ELF-1 (cell line): ENCODE data around the gene LPP.
A peak's percentile ranks its signal among the peaks of the same experiment; 100 is the strongest.

Experiments
- DNase-seq: peaks from one replicate; pipeline ENCODE4 v3.0.0-alpha.2; 2016; ENCODE audit warnings: low read depth, low spot score

Gene LPP

DNA sequence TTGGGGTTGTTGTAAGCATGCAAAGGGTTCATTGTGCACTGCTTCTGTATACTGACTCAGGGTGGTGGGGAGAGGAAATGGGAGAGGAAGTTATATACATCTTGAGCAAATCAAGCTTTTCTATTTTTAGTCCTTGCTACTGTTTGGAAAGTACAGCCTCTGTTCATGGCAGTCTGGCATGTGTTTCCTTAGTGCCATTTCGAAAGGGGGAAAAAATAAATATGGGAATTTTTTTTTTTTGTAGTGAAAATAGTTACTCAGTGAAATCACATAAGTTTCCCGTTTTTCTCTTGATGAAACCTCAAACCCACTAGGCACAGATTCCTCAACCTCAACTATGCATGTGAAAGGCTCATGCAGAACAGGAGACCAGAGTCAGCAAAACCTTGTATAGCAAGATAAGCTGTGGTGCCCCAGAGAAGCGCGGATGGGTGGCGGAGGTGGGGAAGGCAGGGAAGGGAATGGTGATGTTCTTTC is 353.3 kb downstream of the LPP start:
- no peak for DNase-seq

DNA sequence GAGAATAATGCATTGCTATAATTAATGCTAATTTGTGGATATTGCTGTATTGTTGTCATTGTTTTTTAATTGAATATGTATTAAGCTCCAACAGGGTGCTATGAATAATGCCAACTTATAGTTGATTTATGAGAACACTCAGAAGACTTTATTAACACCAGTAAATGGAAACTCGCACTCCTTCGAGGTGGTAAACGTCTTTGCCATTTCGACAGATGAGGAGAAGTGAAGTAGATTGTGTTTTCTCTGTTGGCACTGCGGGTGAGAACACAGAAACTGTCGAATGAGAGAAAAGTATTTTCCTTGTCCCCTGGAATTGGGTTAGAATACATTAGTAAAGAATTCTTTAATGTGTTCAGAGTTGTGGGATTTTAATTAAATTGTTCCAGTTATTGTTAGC is 354.5 kb downstream of the LPP start:
- DNase-seq, result no peak

DNA sequence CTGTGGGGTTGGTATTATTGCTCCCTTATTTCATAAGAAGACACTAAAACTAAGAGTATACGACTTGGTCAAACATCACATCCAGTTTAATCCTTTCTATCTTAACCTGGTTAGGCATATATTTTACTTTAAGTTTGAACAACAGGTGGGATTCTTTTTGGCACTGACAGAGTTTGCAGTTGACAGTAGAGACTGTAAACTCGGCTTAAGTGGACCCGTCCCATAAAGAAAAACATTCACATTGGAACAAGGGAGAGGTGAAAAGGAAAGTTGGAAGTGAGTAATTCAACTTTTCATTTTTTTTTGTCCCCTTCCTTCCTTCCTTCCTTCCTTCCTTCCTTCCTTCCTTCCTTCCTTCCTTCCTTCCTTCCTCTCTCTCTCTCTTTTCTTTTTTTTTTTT is 355.4 kb downstream of the LPP start:
- DNase-seq, result no peak

- no peak for DNase-seq
These were observed 356.4 kb downstream of the LPP start for GRCh38 chr3:188510366-188510765.

GRCh38 chr3:188513662-188514328 is 359.8 kb downstream of the LPP start:
- peak; percentile 10 for DNase-seq

- no peak for DNase-seq
These were observed 362.6 kb downstream of the LPP start for GRCh38 chr3:188516515-188516914.

GRCh38 chr3:188518416-188518815 is 364.5 kb downstream of the LPP start:
- no peak for DNase-seq

DNA sequence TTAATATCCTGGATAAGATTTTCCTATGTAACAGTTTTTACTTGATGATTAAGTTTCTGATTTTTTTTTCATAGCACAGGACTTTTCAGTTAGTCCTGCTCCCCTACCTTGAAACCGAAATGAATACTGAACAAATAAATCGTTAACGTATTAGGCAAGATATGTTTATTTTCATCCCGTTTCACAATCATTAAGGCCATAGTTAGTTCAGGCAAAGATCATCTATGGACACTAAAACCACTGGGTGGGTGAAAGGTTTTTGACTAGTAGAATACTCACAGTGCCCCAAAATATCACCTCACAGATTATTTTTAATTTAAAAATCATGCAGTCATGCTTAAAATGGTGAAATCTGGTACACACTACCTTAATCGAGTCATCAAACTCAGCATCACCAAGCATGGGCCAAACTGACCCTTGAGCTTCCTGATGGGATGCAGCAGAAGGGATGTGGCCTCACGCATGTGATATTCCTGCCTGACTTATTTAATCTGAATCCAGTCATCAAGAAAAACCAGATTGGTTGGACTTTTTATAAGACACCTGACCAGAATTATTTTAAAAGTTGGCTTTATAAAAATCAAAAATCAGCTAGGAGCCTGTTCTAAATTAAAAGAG is 365.0 kb downstream of the LPP start:
- DNase-seq, result no peak

DNA sequence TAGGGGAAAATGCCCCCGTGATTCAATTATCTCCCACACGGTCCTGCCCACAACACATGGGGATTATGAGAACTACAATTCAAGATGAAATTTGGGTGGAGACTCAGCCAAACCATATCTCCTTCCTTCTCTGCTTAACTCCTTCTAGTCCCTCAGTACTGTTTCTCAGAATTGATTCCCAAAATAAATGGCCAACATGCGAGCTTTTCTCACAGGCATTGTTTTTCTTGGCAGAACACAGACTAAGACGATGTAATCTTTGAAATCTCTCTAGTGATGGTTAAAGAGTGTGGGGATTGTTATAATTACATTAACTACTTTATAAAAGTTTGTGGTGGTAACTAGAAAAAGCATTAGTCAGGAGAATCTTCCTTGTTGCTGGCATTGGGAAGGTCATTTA is 366.5 kb downstream of the LPP start:
- no peak for DNase-seq

DNA sequence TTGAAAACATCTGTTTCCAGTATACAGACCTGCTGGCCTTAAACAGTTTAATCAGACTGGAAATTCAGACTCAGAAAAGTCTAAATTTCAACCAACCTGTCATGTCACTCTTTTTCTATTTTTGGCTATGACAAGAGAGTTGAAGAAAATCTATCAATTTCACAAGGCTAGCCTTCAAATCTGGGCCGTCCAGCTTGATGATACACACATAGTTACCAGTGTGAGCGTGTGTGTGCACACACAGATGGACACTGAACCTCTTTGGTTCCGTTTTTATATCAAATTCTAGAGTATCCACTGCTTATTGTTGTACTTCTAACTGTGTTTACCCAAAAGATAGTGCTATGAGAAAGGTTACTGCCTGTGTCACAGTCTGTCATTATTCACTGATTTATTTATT is 368.2 kb downstream of the LPP start:
- no peak for DNase-seq

- DNase-seq, result no peak
These were observed 369.3 kb downstream of the LPP start for GRCh38 chr3:188523291-188523690.

DNA sequence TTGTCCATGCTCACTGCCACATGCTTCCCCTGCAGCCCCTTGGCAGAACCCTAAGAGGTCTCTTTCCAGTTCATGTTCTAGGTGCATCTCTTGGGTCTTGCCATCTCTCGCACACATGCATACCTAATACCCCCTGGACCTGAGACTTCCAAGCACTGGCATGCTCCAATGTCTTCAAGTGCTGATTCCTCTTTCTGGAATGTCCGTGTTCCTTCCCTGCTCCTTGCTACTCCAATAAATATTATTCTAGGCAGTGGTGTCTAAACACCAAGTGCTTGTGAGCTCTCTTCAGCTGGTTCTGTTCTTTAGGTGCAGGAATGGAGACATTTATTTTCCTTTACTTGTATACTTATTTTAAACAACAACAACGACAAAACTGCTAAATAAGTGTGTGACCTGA is 370.1 kb downstream of the LPP start:
- DNase-seq, result no peak

- no peak for DNase-seq
These were observed 372.1 kb downstream of the LPP start for GRCh38 chr3:188526057-188526456.

DNA sequence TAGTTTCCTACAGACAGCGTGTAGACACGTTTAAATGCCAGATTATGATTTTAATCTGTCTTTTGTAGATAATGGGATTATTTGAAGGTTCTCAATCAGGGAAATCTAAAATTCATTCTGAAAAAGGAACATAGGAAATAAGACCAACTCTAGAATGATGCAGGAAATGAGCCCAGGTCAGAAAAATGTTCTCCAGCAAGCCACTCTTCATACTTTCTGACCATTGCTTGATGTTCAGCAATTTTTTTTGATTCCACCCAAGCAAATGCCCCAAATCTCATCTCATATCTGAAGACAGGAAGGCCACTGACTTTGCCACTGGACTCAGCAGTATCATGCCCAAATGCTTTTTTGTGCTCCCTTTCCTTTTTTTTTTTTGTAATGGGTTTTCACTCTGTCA is 373.4 kb downstream of the LPP start:
- DNase-seq, result no peak

DNA sequence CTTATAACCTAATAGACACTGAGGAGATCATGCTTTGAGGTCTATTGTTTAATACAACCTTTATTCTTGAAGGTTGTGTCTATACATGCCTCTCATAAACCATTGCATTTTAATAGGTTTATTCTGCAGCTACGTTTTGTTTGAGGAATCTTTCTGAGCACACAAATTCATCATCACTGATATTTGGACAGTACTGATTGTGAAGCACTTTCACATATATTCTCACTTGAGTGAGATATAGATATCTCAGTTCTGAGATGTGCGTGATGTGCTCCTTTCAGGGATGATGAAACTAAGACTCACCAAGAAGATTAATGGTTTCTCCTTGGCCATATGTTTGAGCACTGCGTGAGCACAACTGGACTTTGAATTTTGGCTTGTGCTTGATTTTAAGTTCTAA is 374.4 kb downstream of the LPP start:
- DNase-seq, result no peak

GRCh38 chr3:188529228-188529627 is 375.3 kb downstream of the LPP start:
- DNase-seq, result no peak

GRCh38 chr3:188530226-188530625 is 376.3 kb downstream of the LPP start:
- no peak for DNase-seq

DNA sequence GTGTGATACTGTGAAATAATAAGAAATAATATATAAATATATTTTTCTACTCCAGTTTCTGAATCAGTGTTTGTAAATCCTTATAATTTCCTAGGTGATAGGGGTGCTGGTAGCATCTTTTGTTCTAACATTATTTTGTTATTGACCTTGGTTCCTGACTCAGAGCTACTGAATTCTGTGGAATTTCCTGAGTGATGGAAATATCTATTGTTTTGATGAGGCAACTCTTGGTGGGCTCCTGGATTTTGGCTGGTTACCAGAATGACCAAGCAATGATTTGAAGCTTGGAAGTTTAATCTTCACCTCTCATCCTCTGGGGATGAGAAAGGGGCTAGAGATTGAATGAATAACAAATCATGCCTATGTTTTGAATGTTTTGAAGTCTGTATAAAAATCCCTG is 377.3 kb downstream of the LPP start:
- no peak for DNase-seq

GRCh38 chr3:188533172-188533571 is 379.2 kb downstream of the LPP start:
- no peak for DNase-seq

GRCh38 chr3:188533612-188534357 is 379.8 kb downstream of the LPP start:
- DNase-seq, result no peak

DNA sequence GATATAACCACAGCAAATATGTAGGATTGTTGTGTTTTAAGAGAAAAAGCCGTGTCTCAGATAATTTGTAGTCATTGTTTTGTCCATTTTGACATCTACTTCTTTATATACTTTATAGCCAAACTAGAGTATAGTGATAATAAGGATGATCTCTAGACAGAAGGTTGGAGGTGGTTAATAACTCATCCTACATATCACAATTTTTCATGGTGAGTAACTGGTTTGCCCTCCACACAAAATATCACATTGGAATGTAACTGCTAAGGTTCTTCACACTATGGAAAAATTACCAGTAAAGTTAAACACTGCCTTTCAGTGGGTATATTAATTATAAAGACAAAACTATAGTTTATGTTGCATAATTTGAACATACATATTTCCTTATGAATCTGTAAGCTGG is 380.7 kb downstream of the LPP start:
- DNase-seq, result no peak

DNA sequence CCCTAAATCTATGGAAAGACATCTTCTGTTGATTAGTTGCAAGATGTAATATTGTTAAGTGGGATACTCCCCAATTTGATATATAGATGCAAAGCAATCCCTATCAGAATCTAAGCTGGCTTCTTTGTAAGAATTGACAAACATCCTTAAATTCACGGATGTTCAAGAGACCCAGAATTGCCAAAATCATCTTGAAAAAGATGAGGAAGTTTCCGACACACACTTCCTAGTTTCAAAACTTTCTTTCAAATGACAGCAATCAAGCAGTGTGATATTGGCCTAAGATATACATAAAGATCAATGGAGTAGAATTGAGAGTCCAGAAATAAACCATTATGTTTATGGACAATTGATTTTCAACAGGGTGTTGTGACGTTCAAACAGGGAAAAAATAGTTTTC is 383.6 kb downstream of the LPP start:
- DNase-seq, result no peak

GRCh38 chr3:188539037-188539436 is 385.1 kb downstream of the LPP start:
- DNase-seq, result no peak
